GM18868 (cell line): ENCODE results near the gene RNASE13.

Experiments
- ATAC-seq: cut with Tn5 transposase; IDR thresholded peaks from one replicate; pipeline ENCODE4 v1.9.1; 2021; ENCODE audit warnings: mild to moderate bottlenecking, moderate library complexity; ENCODE audit not compliant: unreplicated experiment

RNASE13 gene

DNA sequence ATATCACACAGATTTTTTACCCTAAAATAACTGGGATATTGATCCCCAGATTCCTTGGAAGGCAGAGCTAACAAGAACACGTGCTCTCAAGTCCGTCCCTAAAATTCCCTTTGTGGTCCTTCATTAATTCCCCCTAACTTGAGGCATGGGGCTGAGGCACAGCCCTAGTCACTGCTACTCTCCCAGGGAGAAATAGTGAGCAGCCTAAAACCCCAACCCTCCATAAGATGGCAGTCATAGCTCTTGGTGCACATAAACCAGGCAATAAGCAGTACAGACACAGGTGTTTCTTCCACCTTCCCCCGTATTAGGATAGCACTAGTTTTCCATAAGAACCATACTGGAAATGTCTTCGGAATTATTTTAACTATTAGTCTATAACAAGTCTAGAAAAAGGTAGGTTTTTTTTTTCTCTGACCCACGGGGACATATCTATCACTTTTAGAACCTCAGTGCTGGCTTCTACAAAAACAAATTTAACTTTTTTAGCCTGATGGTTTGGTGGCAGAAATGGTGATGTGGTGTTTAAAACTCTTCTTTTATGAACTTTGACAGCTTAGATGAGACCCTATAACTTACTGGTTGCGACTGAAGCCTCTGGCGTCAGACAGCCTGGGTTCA lies 32.4 kb upstream of the RNASE13 start:
- ATAC-seq = no peak

DNA sequence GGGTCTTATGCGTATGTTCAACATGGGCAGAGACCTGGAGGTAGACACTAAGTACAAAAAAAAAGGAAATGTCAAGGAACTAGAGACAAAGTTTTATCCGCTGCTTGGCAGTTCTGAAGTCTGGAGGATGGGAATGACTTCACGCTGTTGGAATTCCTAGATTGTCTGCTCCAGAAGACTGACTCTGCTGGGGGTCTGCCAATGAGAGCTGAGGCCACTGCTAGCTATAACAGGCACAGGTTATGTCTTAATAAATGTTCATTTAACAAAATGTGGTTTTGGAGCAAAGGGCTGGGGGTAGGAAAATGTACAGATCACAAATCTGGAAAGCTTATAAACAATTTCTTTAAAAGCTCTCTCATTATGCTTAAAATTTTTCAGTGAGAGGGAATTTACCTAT lies 28.9 kb upstream of the RNASE13 start:
- no peak for ATAC-seq

DNA sequence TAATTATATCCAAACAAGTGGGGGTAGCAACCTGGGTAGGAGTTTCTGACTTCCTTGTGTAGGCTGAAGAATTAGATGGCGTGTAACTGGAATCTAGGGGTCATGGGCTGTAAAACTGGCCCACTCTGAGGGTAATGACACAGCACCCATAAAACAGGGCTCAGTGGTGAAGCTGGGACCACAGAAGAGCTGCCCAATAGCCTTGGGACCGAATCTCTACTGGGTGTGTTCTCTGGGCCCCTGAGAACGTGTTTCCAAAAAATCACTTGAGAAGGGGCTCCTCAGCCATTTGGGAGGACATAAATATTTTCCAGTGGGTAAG lies 26.7 kb upstream of the RNASE13 start:
- ATAC-seq = no peak

DNA sequence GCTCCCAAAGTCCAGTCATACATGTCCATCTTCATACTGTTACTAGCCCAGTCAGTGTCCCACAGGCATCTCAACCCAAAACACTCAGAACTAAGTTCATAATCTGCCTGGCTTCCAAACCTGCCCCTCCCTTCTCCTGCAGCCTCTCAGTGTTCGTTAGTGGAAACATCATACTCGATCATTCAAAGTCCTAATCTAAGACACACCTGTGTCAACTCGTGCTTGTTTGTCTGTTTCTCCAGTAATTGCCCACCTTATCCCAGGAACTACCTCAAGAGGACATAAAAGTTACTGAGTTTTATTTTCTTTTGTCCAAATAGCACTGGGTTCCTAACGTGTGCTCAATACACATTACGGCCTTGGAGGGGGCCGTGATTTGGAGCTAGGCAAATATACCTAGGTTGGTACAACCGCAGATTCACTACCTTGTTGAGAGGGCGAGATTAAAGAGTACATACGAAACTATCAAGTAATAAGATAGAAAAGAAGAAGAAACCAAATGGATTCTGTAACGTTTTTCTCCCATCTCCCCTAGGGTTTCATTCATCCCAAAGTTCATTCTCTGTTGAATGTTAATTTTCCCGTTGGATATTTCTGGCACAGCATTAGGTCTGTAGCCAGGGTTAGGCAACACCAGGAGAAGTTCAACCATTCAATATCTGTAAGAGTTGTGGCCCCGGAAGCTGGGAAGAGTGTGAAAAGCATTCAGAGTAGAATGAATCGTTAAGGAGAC lies 26.2 kb upstream of the RNASE13 start:
- no peak for ATAC-seq

DNA sequence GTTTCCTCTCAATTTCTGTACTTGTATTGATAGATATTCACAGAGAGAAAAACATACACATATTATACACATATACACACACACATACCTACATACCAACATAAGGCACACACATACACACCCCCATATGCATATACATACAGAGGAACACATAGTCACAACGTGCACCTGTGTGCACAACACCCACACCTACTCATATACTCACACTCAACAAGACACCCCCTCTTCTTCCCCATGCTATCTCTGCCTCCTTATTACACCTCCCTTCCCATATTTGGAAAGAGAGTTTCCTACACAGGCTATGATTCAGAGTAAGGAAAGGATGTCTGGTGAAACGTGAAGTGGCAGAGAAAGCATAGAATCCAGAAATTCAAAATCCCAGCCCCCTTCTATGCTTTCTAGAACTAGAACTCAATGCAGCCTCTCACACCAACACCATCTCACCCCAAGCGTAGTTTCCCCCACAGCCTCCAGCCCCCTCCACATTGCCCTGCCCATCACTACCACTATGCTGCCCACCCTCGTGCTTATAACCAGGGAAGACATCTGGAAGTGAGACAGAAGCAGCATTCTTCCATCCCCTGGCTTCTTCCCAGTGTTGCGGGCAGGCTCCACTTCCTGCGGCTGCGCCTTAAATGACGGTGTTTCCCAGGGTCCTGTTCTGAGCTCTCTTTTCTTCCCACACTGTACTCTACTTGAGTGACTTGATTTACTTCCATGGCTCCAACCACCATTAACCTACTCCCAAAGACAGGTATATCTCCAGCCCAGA lies 25.4 kb upstream of the RNASE13 start:
- ATAC-seq = no peak

DNA sequence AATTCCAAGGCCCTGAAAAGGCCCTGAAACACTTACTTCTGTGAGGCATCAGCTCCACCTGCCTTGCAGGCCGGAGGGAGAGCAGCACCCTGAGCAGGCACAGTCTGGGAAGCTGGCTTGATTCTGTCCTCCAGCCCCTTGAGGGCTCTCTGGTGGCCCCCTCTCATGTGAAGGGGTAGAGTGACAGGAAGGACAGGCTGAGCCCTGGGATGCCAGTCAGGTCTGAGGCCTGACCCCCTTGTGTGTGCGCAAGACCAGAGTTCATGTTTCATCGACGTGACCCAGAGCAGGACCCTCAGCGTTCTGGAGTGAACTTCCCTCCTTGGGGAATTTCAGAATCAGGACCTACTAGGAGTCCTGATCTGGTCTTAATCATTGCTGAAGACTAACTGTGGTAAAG lies 24.3 kb upstream of the RNASE13 start:
- ATAC-seq = no peak

DNA sequence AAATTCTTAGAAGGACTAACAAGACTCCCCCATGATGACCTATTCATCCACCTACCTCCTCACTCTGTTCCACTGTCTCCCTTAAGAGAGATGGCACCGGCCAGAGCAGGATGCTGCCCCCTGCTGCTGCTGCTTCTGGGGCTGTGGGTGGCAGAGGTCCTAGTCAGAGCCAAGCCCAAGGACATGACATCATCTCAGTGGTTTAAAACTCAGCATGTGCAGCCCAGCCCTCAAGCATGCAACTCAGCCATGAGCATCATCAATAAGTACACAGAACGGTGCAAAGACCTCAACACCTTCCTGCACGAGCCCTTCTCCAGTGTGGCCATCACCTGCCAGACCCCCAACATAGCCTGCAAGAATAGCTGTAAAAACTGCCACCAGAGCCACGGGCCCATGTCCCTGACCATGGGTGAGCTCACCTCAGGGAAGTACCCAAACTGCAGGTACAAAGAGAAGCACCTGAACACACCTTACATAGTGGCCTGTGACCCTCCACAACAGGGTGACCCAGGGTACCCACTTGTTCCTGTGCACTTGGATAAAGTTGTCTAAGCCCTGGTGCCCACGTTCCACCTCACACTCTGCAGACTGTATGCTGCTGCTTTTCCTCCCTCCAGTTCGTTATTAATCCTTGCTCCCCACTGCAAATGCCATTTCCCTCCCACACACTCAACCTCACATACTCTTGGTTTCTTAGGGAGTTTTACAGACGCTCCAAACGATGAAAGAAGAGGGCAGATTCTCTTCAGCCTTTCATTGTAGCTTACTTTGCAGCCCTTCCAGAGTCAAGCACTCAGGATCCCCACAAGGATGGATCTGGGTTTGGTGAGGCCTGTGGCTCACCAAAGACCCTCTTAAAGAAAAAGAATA lies 23.4 kb upstream of the RNASE13 start, which contains the start of gene RNASE8:
Gene RNASE8 (plus strand): TSS at position 20 of the 873 bp plus-strand sequence. CDS start 71 bp downstream, at position 91.
- no peak for ATAC-seq

DNA sequence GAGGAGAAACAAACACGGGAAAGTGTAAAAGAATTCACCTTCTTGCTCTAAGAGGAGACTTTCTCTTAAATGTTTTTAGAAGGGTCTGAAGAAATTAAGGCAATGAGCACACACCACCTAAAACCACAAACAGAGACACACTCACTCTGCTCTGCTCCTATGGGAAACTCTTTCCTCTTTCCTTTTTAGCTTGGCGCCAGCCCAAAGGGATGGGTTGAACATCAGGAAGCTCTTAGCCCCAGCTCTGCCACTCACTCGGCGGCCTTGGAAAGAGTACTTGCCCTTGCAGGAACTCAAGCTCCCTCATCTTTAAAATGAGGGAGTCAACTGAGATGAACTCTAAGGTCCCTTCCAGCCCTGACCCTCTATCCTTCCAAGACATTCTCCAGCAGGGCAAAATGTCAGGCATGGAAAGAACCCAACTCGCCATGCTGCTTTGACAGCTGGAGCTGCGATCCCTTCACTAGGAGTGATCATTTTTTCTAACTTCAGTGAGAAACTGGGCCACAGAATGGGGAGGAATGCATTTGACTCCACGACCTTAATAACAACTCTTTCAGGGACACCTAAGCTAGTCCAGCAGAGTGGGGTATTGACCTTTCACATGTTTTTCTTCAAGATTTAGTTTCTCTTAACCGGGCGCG lies 22.0 kb upstream of the RNASE13 start:
- no peak for ATAC-seq

DNA sequence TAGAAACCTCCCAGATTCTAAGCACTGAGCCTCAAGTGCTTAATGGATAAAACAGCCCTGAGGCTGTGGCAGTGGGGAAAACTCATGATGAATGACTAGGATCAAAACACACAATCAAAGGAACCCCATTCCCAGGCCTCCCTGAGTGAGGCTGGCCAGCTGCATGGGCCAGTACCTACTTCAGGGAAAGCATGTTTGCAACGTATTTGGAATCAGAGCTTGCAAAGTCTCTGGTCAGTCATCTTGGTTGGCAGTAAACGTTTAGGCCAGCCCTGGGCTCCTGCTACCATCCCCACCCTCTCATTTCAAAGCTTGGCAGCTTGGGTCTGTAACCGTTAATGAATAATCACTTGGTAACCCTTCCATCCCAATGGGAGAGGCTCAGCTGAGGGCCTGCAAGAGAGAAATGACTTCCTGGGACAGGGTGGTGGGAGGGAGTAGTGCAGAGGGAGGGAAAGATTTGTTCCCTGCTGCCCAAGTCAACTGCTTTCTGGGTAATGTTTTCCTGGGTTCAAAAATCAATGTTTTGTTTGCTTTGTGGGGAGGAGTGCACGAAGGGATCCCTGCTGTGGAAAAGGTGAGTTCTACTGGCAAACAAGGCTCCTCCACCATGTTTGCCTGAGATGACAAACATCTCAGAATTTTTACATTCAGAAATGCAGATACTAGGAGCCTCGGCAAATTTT lies 21.0 kb upstream of the RNASE13 start:
- ATAC-seq = no peak

DNA sequence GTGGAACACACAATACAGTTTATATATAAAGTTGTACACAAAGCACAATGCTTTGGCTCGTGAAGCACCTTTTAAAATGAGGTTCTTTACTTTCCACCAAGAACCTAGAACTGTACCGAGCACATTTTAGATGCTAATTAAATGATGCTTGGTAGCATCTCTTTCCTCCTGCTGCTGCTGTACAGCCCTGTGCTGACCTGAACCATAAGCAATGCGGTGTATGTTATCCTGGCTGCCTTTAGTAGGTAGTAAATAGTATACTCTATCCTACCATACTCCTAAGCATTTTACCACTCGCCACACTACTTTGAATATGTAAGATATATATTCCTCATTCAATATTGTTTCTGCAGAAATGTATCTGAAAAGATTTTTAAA lies 20.1 kb upstream of the RNASE13 start:
- ATAC-seq = no peak

DNA sequence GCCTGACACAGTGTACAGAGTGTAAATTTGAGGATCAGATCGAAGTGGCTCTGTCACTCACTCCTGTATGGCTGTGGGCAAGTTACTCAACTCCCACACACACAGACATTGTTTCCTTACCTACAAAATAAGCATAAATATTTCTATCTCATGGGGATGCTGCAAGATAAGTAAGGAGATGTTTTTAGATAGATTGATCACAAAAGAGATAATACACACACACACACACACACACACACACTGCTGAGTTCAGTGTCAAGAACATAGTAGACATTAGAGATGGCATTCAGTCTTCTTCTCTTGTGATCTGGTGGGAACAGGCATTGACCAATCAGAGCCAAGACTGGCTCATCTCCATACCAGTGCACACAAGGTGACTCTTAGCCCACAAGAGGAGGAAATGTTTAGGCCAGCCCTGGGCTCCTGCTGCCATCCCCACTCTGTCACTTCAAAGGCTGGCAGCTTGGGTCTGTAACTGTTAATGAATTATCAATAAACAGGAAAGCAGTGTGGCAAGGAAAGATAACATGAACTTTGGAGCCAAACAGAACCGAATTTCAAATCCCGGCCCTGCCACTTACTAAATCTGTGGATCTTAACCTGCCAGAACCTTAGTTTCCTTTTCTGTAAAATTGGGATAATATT lies 19.6 kb upstream of the RNASE13 start:
- no peak for ATAC-seq

DNA sequence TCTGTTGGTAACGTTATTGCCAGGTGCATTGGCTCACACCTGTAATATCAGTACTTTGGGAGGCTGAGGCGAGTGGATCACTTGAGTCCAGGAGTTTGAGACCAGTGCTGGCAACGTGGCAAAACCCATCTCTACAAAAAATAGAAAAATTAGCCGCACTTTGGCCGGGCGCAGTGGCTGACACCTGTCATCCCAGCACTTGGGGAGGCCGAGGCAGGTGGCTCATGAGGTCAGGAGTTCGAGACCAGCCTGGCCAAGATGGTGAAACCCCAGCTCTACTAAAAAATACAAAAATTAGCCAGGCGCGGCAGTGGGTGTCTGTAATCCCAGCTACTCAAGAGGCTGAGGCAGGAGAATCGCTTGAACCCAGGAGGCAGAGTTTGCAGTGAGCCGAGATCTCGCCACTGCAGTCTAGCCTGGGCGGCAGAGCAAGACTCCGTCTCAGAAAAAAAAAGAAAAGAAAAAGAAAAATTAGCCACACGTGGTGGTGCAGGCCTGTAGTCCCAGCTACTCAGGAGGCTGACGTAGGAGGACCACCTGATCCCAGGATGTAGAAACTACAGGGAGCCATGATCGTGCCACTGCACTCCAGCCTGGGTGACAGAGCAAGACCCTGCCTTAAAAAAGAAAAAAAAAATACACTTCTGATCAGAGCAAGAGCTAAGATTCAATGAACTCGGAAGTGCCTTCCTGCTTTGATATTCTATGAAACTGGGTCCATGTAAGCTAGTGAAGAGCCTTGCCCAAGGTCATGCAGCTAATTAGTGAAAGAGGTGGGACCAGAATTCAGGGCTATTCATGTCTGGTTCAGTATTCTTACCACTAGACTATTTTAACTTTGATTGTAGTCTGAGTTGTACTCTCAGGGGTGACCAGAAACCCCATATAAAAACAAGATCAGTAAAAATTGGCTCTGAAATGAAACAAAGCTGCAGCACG lies 18.8 kb upstream of the RNASE13 start:
- no peak for ATAC-seq

DNA sequence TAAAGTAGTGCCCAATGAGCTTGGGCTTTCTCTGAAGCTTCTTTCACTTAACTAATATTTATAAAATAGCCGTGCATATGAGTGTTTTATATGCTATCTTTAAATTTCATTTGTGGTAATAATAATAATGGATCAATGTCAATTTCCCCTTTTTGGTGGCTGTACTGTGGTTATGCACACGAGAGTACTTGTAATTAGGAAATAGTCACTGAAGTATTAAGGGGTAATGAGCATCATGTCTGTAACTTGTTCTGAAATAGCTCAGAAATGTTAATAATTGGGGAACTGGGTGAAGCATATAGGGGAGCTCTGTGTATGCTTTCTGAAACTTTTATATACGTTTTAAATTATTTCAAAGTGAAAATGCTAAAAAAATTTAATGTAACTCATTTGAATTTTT lies 16.0 kb upstream of the RNASE13 start:
- no peak for ATAC-seq

DNA sequence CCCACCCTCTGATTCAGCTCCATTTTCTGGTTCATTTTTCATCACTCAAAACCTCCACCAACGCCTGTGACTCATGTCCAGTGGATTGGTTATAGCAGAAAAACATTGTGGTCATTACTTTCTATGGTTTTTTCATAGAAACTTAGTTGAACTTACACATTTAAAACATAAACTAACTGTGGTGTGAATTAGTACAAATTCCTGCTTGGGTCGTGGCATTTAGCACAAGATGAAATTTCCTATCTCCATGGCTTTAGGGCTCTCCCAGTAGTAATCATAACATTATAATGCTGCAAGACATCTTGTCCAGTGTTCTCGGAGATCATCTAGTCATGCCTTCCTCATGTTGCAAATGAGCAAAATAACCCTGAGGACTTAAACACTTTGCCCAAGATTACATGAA lies 14.7 kb upstream of the RNASE13 start:
- ATAC-seq = no peak

DNA sequence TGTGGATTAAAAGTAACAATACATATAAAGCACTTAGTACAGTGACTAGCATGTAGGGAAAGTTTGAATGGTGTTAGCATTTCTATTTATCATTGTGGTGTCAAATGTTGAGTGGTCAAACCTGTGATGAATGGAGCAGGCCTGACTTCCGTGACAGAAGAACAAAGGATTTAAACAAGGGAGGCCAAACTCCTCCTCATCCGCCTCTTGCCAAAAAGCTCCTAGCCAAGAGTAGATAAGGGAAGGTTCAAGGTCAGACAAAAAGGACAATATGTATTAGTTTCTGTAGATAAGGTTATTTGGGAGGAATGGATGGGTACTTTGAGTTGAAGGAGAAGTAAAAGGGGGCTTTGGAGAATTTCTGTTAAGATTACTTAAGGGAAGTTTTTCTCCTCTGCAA lies 14.0 kb upstream of the RNASE13 start:
- ATAC-seq = no peak

DNA sequence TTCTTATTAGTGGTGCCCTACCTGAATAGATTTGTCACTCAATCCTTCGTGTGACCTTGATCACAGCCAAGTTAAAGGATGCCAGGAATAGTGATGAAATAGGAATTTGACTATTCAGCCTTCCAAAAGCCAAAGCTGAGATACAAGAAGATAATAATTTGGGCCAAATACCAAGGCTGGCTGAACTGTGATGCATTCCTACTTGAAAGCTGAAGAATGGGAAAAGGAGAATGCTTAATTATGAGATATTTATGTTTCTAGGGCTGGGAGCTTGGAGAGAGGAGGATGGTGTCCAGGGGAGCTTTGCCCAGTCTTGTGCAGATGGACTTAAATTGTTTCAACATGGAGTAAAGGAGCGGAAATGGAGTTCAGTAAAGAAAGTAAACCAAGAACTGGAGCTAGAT lies 12.8 kb upstream of the RNASE13 start:
- ATAC-seq = no peak

DNA sequence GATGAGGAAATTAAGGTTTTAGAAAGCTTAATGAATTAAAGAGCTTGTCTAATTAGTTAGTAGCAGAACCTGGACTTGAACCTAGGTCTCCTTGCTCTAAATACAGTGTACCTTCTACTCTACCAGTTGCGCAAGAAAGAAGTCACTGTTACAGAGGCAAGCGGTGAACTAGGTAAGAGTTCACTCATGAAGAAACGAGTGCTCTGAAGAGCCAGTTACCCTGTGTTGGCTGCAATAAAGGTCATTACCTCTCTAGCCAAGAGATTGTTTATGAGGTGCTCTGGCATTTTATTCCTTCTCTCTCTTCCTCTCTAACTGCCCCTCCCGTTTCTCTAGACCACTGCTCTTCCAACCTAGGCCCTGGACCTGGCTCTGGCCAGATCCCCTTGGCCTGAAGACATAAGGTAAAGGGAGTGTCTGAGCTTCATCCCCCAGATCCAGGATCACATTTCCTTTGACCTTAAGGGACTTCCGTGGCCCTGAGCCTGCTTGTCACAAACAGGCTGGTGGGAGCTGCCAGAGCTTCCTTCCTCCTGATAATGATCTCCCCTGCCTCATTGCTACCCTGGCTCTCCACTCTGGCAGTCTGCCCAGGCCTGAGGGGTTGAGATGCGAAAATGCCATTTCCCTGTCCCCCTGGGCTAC lies 9.5 kb upstream of the RNASE13 start:
- no peak for ATAC-seq

DNA sequence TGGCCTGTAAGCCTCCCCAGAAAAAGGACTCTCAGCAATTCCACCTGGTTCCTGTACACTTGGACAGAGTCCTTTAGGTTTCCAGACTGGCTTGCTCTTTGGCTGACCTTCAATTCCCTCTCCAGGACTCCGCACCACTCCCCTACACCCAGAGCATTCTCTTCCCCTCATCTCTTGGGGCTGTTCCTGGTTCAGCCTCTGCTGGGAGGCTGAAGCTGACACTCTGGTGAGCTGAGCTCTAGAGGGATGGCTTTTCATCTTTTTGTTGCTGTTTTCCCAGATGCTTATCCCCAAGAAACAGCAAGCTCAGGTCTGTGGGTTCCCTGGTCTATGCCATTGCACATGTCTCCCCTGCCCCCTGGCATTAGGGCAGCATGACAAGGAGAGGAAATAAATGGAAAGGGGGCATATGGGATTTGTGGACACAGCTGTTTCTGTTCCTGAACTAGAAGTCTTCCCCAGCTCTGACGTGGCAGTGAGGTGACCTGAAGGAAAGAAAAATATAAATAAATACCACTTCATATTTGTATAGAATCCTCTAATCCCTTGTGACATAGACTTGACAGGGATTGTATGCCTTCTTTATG lies 8.9 kb upstream of the RNASE13 start:
- ATAC-seq = no peak
